Astrocyte (in vitro differentiated cells and primary cell): Measurements from ENCODE around the gene CNGA3. TPM values are rescaled to one million over a fixed set of nuclear protein-coding genes. Genes with fewer than 3 reads are reported as not detected.

ENCODE experiments used
- DNase-seq: peaks from one replicate; pipeline ENCODE4 v3.0.0-alpha.2; 2010; ENCODE audit warnings: low read depth
- FAIRE-seq: peaks from 2 replicates; lab custom pipeline; 2011; peaks lifted over from hg19 to GRCh38; lab: Jason Lieb, UNC
- H2AFZ ChIP-seq: 2 replicates; pipeline ENCODE4 v1.6.0; 2012; ENCODE audit warnings: low read depth, low read length, inconsistent platforms
- H3K27ac ChIP-seq: 2 replicates; pipeline ENCODE4 v1.5.1; 2011; ENCODE audit warnings: low read depth, low read length, inconsistent platforms
- H3K27me3 ChIP-seq: 2 replicates; pipeline ENCODE4 v1.6.0; 2011; ENCODE audit warnings: low read length, inconsistent platforms; ENCODE audit not compliant: insufficient read depth
- H3K36me3 ChIP-seq: 2 replicates; pipeline ENCODE4 v1.5.1; 2011; ENCODE audit warnings: low read length, inconsistent platforms; ENCODE audit not compliant: insufficient read depth
- H3K4me1 ChIP-seq: 2 replicates; pipeline ENCODE4 v1.5.1; 2011; ENCODE audit warnings: low read length, inconsistent platforms; ENCODE audit not compliant: insufficient read depth
- H3K4me2 ChIP-seq: 2 replicates; pipeline ENCODE4 v1.6.0; 2012; ENCODE audit warnings: low read length, inconsistent platforms
- H3K4me3 ChIP-seq: 2 replicates; pipeline ENCODE4 v1.5.1; 2011; ENCODE audit warnings: low read depth, mild to moderate bottlenecking, low read length, inconsistent platforms; ENCODE audit not compliant: insufficient read depth
- H3K79me2 ChIP-seq: 2 replicates; pipeline ENCODE4 v1.6.0; 2012; ENCODE audit warnings: mild to moderate bottlenecking, low read length, inconsistent platforms; ENCODE audit not compliant: insufficient read depth
- H3K9ac ChIP-seq: 2 replicates; pipeline ENCODE4 v1.6.0; 2012; ENCODE audit warnings: mild to moderate bottlenecking, low read length, inconsistent platforms
- H3K9me3 ChIP-seq: 2 replicates; pipeline ENCODE4 v1.5.1; 2012; ENCODE audit warnings: low read depth, mild to moderate bottlenecking, low read length, inconsistent platforms; ENCODE audit not compliant: insufficient read depth
- H4K20me1 ChIP-seq: 2 replicates; pipeline ENCODE4 v1.6.0; 2012; ENCODE audit warnings: low read length, inconsistent platforms; ENCODE audit not compliant: insufficient read depth
- H3K27ac Mint-ChIP-seq: one replicate; pipeline ENCODE4 v1.8.0; 2021; ENCODE audit warnings: mild to moderate bottlenecking, mixed read lengths; ENCODE audit not compliant: unreplicated experiment
- H3K27me3 Mint-ChIP-seq: one replicate; pipeline ENCODE4 v1.8.0; 2021; ENCODE audit warnings: low read depth, mixed read lengths; ENCODE audit not compliant: unreplicated experiment
- H3K36me3 Mint-ChIP-seq: one replicate; pipeline ENCODE4 v1.8.0; 2021; ENCODE audit warnings: low read depth, mixed read lengths; ENCODE audit not compliant: unreplicated experiment
- H3K4me1 Mint-ChIP-seq: one replicate; pipeline ENCODE4 v1.8.0; 2021; ENCODE audit warnings: low read depth, mixed read lengths; ENCODE audit not compliant: unreplicated experiment
- H3K4me3 Mint-ChIP-seq: one replicate; pipeline ENCODE4 v1.8.0; 2021; ENCODE audit warnings: mild to moderate bottlenecking, moderate library complexity, mixed read lengths; ENCODE audit not compliant: unreplicated experiment
- H3K9me3 Mint-ChIP-seq: one replicate; pipeline ENCODE4 v1.8.0; 2021; ENCODE audit warnings: mild to moderate bottlenecking, mixed read lengths; ENCODE audit not compliant: unreplicated experiment
- CTCF ChIP-seq: IDR thresholded peaks from 2 replicates; pipeline ENCODE4 v1.5.1; 2011; ENCODE audit warnings: low read depth, mild to moderate bottlenecking, inconsistent platforms, low read length, moderate library complexity; ENCODE audit not compliant: insufficient read depth
- EZH2 ChIP-seq: IDR thresholded peaks from 2 replicates; pipeline ENCODE4 v1.6.1; 2012; ENCODE audit warnings: mild to moderate bottlenecking, low read length, inconsistent platforms; ENCODE audit not compliant: insufficient read depth
- total RNA-seq: library from RNA; stranded (reverse); gene quantifications from 2 replicates; pipeline ENCODE4 v1.2.1, GENCODE V29; 2021

CNGA3 gene
- total RNA-seq, 1 donor from 2014 or later = not detected

- Mint-ChIP-seq H3K27me3 (no peaks in the 10 kb centered on the region), H3K4me3 (peak overlapping the region; percentile 97), H3K36me3 (no peaks in the 10 kb centered on the region), H3K9me3 (no peaks in the 10 kb centered on the region), H3K27ac (peak overlapping the region; percentile 87), H3K4me1 (peaks cover 10% of the 10 kb centered on the region)
- no peak for FAIRE-seq
- Histone ChIP-seq H3K79me2 (peaks cover 55% of the 10 kb centered on the region), H3K4me3 (peak overlapping the region; percentile 78), H3K27ac (peak overlapping the region; percentile 54), H3K36me3 (no peaks in the 10 kb centered on the region), H3K9me3 (no peaks in the 10 kb centered on the region), H4K20me1 (peaks cover 45% of the 10 kb centered on the region), H3K4me2 (peak overlapping the region; percentile 91), H3K4me1 (peaks cover 9% of the 10 kb centered on the region), H3K9ac (peak overlapping the region; percentile 82), H3K27me3 (no peaks in the 10 kb centered on the region), H2AFZ (peak overlapping the region; percentile 33)
- TF ChIP-seq EZH2 = no peak
- no peak for TF ChIP-seq CTCF
- DNase-seq = no peak
Observed at GRCh38 chr2:98445683-98446581, 99.7 kb downstream of the CNGA3 start.

- Histone ChIP-seq H3K27me3 (no peaks in the 10 kb centered on the region), H3K9me3 (no peaks in the 10 kb centered on the region), H3K79me2 (peaks cover 64% of the 10 kb centered on the region), H2AFZ (no peak overlapping the region), H3K9ac (no peak overlapping the region), H4K20me1 (peaks cover 53% of the 10 kb centered on the region), H3K4me2 (no peak overlapping the region), H3K27ac (no peak overlapping the region), H3K36me3 (no peaks in the 10 kb centered on the region), H3K4me3 (no peak overlapping the region), H3K4me1 (peaks cover 9% of the 10 kb centered on the region)
- Mint-ChIP-seq H3K4me1 (peaks cover 10% of the 10 kb centered on the region), H3K9me3 (peaks cover 2% of the 10 kb centered on the region), H3K27me3 (no peaks in the 10 kb centered on the region), H3K36me3 (no peaks in the 10 kb centered on the region), H3K4me3 (peak overlapping the region; percentile 54), H3K27ac (no peak overlapping the region)
- DNase-seq = no peak
- no peak for FAIRE-seq
- no peak for TF ChIP-seq EZH2
Observed at GRCh38 chr2:98446850-98447249, 100.6 kb downstream of the CNGA3 start.

Other genes with a start within 250 kb of the CNGA3 start
- gene INPP4A, start 98.4 kb downstream of the CNGA3 start, total RNA-seq = 19.4 and 23.4 TPM in 2 replicates